Measurements from ENCODE around the gene OS9.

Gene OS9

DNA sequence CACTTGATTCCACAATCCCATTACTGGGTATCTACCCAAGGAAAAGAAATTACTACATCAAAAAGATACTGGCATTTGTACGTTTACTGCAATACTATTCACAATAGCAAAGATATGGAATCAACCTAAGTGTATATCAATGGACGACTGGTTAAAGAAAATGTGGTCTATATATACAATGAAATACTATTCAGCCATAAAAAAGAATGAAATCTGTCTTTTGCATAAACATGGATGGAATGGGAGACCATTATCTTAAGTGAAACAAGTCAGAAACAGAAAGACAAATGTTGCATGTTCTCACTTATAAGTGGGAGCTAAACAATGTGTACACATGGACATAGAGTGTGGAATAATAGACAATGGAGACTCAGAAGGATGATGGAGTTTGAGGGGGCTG lies 5.0 kb upstream of the OS9 start:
- TF ChIP-seq, protein P1, sequence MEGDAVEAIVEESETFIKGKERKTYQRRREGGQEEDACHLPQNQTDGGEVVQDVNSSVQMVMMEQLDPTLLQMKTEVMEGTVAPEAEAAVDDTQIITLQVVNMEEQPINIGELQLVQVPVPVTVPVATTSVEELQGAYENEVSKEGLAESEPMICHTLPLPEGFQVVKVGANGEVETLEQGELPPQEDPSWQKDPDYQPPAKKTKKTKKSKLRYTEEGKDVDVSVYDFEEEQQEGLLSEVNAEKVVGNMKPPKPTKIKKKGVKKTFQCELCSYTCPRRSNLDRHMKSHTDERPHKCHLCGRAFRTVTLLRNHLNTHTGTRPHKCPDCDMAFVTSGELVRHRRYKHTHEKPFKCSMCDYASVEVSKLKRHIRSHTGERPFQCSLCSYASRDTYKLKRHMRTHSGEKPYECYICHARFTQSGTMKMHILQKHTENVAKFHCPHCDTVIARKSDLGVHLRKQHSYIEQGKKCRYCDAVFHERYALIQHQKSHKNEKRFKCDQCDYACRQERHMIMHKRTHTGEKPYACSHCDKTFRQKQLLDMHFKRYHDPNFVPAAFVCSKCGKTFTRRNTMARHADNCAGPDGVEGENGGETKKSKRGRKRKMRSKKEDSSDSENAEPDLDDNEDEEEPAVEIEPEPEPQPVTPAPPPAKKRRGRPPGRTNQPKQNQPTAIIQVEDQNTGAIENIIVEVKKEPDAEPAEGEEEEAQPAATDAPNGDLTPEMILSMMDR (conservative IDR thresholded peaks at IDR 0.05) = no peak
- no peak overlapping the region for H3K27ac ChIP-seq

DNA sequence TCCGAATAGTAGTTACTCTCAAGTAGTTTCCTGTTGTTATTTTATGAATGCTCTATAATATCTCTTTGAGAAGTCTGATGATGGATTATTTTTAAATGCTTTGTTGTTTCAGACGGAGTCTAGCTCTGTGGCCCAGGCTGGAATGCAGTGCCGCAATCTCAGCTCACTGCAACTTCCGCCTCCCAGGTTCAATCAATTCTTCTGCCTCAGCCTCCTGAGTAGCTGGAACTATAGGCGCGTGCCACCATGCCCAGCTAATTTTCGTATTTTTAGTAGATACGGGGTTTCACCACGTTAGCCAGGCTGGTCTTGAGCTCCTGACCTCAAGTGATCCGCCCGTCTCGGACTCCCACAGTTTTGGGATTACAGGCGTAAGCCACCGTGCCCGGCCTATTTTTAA lies 1.4 kb upstream of the OS9 start:
- H3K27ac ChIP-seq = no peak overlapping the region
- TF ChIP-seq, protein P1 (conservative IDR thresholded peaks at IDR 0.05) = no peak

DNA sequence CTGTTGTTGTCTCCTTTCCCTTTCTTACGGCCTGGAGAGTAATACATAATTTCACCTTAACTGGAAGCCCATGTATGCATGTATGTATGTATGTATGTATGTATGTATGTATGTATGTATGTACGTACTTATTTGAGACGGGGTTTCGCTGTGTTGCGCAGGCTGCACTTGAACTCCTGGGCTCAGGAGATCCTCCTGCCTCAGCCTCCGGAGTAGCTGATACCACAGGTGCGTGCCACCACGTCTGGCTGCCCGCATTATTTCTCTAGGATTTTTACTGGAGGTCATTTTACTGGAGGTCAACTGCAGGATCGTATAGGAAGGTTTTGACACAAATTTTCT lies 644 bp upstream of the OS9 start:
- H3K27ac ChIP-seq = peak overlapping the region; percentile 41
- TF ChIP-seq, protein P1 (conservative IDR thresholded peaks at IDR 0.05) = no peak

- peak overlapping the region; percentile 66 for H3K27ac ChIP-seq
- TF ChIP-seq, protein P1 (conservative IDR thresholded peaks at IDR 0.05) = no peak
Observed at GRCh38 chr12:57694459-57695019, 607 bp downstream of the OS9 start.

DNA sequence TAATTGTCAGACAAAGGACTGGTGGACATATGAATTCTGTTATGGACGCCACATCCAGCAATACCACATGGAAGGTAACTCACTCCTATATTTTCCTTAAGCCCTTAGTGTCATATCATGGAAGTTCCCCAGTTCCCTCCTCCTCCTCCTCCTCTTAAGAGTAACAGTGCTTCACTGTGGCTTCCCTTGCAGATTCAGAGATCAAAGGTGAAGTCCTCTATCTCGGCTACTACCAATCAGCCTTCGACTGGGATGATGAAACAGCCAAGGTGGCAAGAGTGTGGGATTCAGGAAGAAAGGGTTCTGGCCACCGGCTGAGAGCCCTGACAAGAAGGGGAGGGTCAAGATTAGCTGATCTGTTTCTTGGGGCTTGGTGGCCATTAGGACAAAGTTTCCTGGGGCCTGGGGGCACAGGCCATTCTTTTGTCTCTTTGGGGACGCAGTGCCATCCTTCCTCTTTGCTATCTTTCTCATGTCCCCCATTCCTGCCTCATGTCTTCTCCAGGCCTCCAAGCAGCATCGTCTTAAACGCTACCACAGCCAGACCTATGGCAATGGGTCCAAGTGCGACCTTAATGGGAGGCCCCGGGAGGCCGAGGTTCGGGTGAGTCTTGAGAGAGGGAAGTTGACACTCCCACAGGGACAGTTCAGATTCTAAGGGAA lies 2.0 kb downstream of the OS9 start:
- TF ChIP-seq, protein P1 (conservative IDR thresholded peaks at IDR 0.05) = no peak
- H3K27ac ChIP-seq = no peak overlapping the region

DNA sequence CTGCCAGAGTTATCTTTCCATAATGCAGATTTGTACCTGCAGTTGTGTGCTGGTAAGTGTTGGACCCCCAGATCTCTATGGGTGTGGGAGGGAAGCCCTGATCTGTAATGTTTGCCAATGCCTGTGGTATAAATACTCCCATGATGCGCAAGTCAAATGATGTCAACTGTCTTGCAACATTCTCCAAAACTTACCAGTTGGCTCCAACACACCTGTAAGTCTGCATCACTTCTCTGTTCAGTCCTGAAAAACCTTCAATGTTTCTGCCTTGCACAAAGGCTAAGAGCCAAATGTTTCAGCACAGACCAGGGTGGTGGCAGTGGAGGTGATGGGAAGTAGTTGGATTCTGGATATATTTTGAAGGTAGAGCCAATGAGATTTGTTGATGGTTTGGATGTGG lies 3.1 kb downstream of the OS9 start:
- TF ChIP-seq, protein P1 (conservative IDR thresholded peaks at IDR 0.05) = no peak
- H3K27ac ChIP-seq = no peak overlapping the region

GRCh38 chr12:57698414-57698813 lies 4.5 kb downstream of the OS9 start:
- no peak overlapping the region for H3K27ac ChIP-seq
- TF ChIP-seq, protein P1 (conservative IDR thresholded peaks at IDR 0.05) = no peak

All from VCaP (cell line).